Measurements from ENCODE around the gene NUTF2.

DNA sequence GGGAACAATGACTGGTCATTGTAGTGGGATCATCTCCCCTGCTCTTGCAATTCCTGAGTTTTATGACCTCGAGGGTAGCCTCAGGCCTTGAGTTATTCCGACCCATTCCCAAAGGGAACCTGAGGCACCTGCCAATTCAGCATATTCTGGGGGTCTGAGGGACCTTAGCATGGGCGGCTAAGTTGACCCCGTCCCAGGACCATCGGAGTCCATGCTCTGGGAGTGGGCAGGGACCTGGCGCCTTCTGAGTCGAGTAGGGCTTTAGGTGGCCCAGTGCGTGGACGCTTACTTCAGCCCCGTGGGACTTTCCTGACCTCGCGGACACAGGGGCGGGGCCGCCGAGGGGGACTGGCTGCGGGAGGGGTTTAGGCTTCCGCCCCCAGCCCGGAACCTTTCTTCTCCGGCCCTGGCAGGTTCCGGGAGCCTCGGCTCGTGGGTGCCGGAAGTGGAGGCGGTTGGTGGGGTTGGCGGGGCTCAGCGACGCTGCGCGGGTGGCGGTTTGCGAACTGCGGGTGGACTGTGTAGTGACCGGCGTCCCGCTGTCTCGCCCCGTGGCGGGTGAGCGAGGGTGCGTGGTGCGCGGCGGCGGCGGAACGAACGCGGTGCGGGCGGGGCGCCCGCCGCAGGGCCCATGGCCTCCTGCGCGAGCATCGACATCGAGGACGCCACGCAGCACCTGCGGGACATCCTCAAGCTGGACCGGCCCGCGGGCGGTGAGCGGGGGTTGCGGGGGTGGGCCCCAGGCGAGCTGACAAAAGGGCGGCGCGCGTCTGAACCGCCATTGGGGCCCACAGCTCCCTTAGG is 26.1 kb downstream of the NUTF2 start, which contains the start of gene EDC4:
- no peak; a peak in 1 of 4 replicates for TF ChIP-seq CTCF (IDR thresholded peaks at IDR 0.05; ENCODE audit: control extremely low read depth in 1 of 3, insufficient read depth in 1 of 3, low read depth in 1 of 3, low read length in 3 of 3)
- peak in 1 of 2 experiments; percentile 88; a peak in 2 of 4 replicates for TF ChIP-seq SIN3A (conservative IDR thresholded peaks at IDR 0.05 in 1 of 2, IDR thresholded peaks at IDR 0.05 in 1 of 2; ENCODE audit: low read depth in 1 of 2, low read length in 2 of 2)
- peak; percentile 52 for TF ChIP-seq POLR2AphosphoS5 (IDR thresholded peaks at IDR 0.05; ENCODE audit: low read depth, low read length)
- 0 out of 2 replicates have a peak, but pooled peaks have one; percentile 28 for TF ChIP-seq JUN (IDR thresholded peaks at IDR 0.05; ENCODE audit: low read depth, low read length)
- peak; percentile 36 for TF ChIP-seq MAX (IDR thresholded peaks at IDR 0.05)
